Glutamatergic neuron (in vitro differentiated cells): ENCODE results near the gene PYCR2. TPM values are rescaled to one million over a fixed set of nuclear protein-coding genes. Genes with fewer than 3 reads are reported as not detected.
"Not testable (repeated sequence)": the region's sequence is repeated elsewhere in the genome, so short reads cannot be mapped to it uniquely, and the experiment has no call there.

Experiments
- DNase-seq: peaks from one replicate; pipeline ENCODE4 v3.0.0; 2022
- H3K27ac Mint-ChIP-seq: one replicate; pipeline ENCODE4 v1.8.0; 2020; ENCODE audit warnings: mild to moderate bottlenecking, mixed read lengths, inconsistent platforms; ENCODE audit not compliant: unreplicated experiment
- H3K27me3 Mint-ChIP-seq: one replicate; pipeline ENCODE4 v1.8.0; 2020; ENCODE audit warnings: mild to moderate bottlenecking, moderate library complexity, mixed read lengths, inconsistent platforms; ENCODE audit not compliant: unreplicated experiment
- H3K36me3 Mint-ChIP-seq: one replicate; pipeline ENCODE4 v1.8.0; 2020; ENCODE audit warnings: mild to moderate bottlenecking, mixed read lengths, inconsistent platforms; ENCODE audit not compliant: unreplicated experiment
- H3K4me1 Mint-ChIP-seq: one replicate; pipeline ENCODE4 v1.8.0; 2020; ENCODE audit warnings: mild to moderate bottlenecking, low read depth, mixed read lengths, inconsistent platforms; ENCODE audit not compliant: unreplicated experiment
- H3K4me3 Mint-ChIP-seq: one replicate; pipeline ENCODE4 v1.8.0; 2020; ENCODE audit warnings: mild to moderate bottlenecking, mixed read lengths, inconsistent platforms; ENCODE audit not compliant: unreplicated experiment
- H3K9me3 Mint-ChIP-seq: one replicate; pipeline ENCODE4 v1.8.0; 2020; ENCODE audit warnings: mild to moderate bottlenecking, moderate library complexity, mixed read lengths, inconsistent platforms; ENCODE audit not compliant: unreplicated experiment
- total RNA-seq: library from RNA; stranded (reverse); fragmentation: NEBNext Ultra II Directional; extraction: Animal tissue kit (Norgen Biotek cat#: 25700); gene quantifications from one replicate; pipeline ENCODE4 v1.2.1, GENCODE V29; 2021; ENCODE audit not compliant: unreplicated experiment
- TF ChIP-seq, protein P1 (sequence below): fragments of 200-600 bp; sonication (generic); IDR thresholded peaks from one replicate; pipeline ENCODE4 v1.5.0; 2021; ENCODE audit not compliant: partially characterized antibody, unreplicated experiment

The PYCR2 gene
- total RNA-seq, 1 donor from 2014 or later = 36.6 TPM

DNA sequence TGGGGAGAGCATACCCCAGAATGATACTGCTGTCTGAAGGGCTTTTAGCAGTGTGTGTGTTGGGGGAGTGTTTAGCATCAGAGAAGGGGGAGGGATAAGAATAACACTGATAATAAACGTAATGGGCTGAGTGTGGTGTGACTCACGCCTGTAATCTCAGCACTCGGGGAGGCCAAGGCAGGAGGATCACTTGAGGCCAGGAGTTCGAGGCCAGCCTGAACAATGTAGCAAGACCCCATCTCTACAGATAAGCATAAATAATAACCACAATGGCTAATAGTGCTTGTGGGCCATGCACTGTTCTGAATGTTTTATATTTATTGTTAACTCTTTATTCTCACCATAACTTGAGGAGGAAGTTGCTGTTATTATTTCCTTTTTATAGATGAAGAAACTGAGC lies 19.5 kb upstream of the PYCR2 start:
- H3K27ac Mint-ChIP-seq = no peak overlapping the region
- no peak for DNase-seq
- H3K4me3 Mint-ChIP-seq = no peak overlapping the region
- H3K9me3 Mint-ChIP-seq = peaks cover 3% of the 10 kb centered on the region
- H3K36me3 Mint-ChIP-seq = no peaks in the 10 kb centered on the region
- peaks cover 4% of the 10 kb centered on the region for H3K27me3 Mint-ChIP-seq
- peaks cover 9% of the 10 kb centered on the region for H3K4me1 Mint-ChIP-seq
- TF ChIP-seq, protein P1, sequence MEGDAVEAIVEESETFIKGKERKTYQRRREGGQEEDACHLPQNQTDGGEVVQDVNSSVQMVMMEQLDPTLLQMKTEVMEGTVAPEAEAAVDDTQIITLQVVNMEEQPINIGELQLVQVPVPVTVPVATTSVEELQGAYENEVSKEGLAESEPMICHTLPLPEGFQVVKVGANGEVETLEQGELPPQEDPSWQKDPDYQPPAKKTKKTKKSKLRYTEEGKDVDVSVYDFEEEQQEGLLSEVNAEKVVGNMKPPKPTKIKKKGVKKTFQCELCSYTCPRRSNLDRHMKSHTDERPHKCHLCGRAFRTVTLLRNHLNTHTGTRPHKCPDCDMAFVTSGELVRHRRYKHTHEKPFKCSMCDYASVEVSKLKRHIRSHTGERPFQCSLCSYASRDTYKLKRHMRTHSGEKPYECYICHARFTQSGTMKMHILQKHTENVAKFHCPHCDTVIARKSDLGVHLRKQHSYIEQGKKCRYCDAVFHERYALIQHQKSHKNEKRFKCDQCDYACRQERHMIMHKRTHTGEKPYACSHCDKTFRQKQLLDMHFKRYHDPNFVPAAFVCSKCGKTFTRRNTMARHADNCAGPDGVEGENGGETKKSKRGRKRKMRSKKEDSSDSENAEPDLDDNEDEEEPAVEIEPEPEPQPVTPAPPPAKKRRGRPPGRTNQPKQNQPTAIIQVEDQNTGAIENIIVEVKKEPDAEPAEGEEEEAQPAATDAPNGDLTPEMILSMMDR = no peak

DNA sequence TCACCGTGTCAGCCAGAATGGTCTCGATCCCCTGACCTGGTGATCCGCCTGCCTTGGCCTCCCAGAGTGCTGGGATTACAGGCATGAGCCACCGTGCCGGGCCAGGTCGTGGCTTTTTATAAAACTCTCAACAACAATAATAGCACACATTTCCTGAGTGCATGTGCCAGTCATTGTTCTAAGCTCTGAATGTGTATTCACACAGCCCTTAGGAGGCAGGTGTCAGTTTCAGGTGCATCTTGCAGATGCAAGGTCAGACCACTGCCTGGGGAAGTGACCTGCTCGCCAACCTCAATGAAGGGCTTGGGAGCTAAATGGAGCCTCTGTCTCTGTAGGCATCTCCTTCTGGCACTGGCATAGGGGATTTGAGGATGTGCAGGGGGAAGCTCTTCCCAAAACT lies 18.5 kb upstream of the PYCR2 start:
- Mint-ChIP-seq H3K4me3 (no peak overlapping the region), H3K9me3 (peaks cover 3% of the 10 kb centered on the region), H3K4me1 (peaks cover 9% of the 10 kb centered on the region), H3K27me3 (peaks cover 4% of the 10 kb centered on the region), H3K27ac (no peak overlapping the region), H3K36me3 (no peaks in the 10 kb centered on the region)
- no peak for DNase-seq
- TF ChIP-seq, protein P1 = no peak

DNA sequence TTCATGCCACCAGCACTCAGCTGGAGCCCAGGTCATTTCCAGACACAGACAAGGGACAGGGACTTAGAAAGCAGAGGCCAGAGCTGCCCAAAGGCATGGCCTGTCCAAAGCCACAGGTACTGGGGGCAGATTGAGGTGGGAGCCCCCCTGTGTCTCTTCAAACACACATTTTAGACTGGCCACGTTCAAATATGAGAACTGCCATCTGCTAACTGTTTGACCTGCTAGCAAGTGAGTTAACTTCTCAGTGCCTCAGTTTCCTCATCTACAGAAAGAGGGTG lies 17.8 kb upstream of the PYCR2 start:
- Mint-ChIP-seq H3K4me3 (no peak overlapping the region), H3K27ac (no peak overlapping the region), H3K27me3 (peaks cover 4% of the 10 kb centered on the region), H3K36me3 (no peaks in the 10 kb centered on the region), H3K9me3 (peaks cover 3% of the 10 kb centered on the region), H3K4me1 (peaks cover 9% of the 10 kb centered on the region)
- TF ChIP-seq, protein P1 = no peak
- no peak for DNase-seq

DNA sequence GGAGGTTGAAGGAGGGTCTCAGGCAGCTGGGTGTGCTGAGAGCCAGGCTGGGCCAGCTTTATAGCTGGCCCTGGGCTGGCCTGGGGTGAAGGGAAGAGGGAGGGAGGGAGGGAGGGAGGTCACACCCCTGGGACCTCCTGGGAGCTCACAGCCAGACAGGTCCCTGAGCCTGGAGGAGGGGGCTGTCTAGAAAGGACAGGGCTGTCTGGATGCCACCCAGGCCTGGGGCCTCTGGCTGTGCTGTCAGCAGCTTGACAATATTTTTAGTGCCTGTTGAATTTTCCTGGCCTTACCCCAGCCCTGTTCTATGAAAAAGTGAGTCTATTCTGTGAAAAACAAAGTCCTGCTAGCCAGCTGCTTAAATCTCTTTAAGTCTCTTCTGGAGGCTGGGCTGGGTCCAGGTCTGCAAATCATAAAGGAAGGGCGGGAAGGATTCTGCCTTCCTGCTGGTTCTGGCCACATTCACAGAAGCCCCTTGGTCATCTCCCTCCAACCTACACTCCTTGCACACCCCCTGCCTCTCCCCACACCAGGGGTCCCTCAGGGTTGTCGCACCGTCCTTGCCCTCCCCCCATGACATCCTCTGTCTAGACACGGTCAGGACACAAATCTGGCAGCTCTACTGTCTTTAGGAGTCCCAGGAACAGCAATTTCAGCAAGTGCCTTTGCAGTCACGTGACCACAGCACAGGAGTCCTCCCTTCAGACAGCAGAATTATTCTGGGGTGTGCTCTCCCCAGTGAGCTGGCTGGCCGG lies 17.3 kb upstream of the PYCR2 start, which contains the start of gene LEFTY2:
TSS of gene LEFTY2 (minus strand) at position 34 of the 755 bp plus-strand sequence. CDS start 80 bp downstream, outside the sequence.
- Mint-ChIP-seq H3K27ac (no peak within 1 kb of the TSS), H3K9me3 (peaks cover 3% of the 10 kb centered on the region), H3K4me1 (peaks cover 9% of the 10 kb centered on the region), H3K36me3 (no peaks in the 10 kb centered on the region), H3K4me3 (no peak within 1 kb of the TSS), H3K27me3 (peaks cover 4% of the 10 kb centered on the region)
- TF ChIP-seq, protein P1 = no peak
- peak; percentile 24 for DNase-seq

DNA sequence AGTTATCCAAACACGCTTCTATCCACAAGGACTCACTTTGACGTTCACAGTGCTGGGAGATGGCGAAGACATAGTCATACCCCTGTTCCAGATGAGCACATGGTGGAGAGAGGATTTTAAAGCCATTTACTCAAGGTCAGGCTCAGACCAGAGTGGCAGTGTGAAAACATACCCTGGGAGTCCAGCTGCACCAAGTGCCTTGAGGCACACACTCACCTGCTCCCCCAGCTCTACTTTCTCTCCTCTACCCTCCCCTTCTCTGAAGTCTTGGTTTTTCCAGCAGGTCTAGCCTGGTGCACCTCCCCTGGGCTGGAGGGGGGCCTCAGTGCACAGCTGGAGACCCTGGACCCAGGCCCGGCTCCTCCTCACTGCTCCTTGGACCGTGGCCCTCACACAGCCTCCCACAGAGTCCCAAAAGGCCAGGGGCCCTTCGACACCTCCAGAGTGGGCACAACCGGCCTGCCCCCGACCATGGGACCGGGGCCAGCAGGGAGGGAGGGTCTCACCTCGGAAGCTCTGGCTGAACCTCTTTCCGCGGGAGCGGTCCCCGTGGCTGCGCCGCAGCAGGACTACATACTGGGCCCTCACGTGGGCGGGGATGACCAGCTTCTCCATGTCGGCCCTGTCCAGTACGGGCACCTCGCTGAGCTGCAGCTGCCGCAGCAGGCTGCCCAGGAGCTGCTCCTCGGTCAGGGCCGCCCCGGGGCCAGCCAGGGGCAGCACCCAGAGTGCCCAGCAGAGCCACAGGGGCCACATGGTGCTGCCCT lies 16.5 kb upstream of the PYCR2 start:
- H3K4me1 Mint-ChIP-seq = peaks cover 9% of the 10 kb centered on the region
- TF ChIP-seq, protein P1 = no peak
- no peak overlapping the region for H3K4me3 Mint-ChIP-seq

DNA sequence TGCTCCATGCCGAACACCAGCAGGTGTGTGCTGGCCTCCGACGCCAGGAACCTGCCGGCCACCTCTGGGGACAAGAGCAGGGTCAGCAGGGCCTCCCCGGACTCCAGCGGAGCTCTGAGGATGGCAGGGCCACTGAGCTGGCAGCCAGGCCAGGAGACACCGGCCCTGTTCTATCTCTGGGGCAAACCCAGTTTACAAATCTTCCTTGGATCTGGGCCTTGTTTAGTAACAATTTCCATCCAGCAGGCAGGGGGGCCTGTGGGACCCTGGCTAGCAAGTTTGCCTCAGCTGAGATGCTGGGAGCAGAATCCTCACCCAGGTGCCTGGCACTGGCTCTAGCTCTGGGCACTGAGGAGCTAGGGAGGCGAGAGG lies 15.9 kb upstream of the PYCR2 start:
- H3K36me3 Mint-ChIP-seq, H3K27ac Mint-ChIP-seq, H3K4me3 Mint-ChIP-seq, H3K9me3 Mint-ChIP-seq, H3K4me1 Mint-ChIP-seq, H3K27me3 Mint-ChIP-seq, DNase-seq: not testable (repeated sequence)

More for the DNA sequence above, 16.5 kb upstream of the PYCR2 start:
- Mint-ChIP-seq H3K36me3 (no peaks in the 10 kb centered on the region), H3K27ac (no peak overlapping the region), H3K27me3 (peaks cover 2% of the 10 kb centered on the region), H3K9me3 (no peaks in the 10 kb centered on the region)
- DNase-seq = no peak

DNA sequence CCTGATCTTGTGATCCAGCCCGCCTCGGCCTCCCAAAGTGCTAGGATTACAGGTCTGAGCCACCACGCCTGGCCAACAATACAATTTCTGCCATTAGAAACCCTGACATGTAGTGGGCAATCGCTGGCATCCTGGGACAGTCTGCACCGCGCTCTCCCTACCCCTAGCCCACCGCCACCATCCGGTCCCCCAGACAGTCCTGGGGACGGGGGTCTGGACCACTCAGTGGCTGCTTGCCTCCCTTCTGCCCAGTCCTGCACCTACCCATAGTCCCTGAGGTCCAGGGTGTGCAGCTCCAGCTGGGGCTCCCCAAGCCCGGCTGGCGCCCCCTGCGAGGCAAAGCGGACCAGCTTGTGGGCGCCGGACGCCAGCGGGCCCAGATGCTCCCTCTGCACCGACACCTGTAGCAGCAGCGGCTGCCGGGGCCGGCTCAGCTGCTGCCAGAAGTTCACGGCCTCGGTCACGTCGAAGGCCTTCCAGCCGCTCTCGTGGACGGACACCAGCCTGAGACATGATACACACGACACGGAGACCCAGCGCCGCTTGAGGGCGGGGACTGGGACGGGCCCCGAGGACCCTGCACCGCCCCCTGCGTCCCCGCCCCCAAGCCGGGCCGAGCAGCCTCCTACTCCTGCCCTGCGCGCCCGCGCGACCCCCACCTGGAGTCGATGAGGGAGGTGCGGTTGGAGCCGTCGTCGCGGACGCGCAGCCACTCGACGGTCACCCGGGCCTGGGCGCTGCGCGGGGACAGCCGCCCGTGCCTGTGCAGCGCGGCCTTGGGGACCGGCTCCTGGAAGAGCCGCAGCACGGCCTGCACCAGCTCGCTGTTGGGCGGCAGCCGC lies 15.3 kb upstream of the PYCR2 start:
- H3K36me3 Mint-ChIP-seq, H3K9me3 Mint-ChIP-seq, H3K4me3 Mint-ChIP-seq, H3K4me1 Mint-ChIP-seq, H3K27me3 Mint-ChIP-seq, H3K27ac Mint-ChIP-seq: not testable (repeated sequence)
- DNase-seq = peak; percentile 39
